Measurements from ENCODE around the gene GFI1B. TPM values are rescaled to one million over a fixed set of nuclear protein-coding genes. Genes with fewer than 3 reads are reported as not detected.

GFI1B gene
- total and polyA plus RNA-seq, 4 donors, result 0.05 to 53.6 TPM; not detected in 2

DNA sequence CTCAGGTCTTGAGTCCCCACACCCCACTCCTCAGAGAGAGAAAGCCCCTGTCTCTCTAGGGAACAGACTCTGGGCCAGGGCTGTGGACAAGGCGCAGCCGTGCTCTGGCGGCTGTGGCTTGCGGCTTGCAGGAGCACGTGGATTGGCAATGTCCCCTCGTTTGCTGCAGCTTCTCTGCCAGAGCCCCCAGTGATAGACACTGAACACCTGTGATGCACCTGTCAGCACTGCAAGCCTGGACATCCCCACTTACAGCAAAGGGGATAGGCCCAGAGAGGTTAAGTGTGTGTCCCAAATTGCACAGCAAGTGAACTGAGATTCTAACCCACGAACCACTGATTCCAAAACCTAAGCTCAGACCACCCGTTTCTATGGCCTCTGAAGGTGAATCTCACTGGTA is 7.0 kb downstream of the GFI1B start:
- Histone ChIP-seq H3K9ac (ENCODE audit: low read depth in 1 of 2, low read length in 2 of 2) (no peak overlapping the region), H3K4me1 (ENCODE audit: control insufficient read depth in 4 of 4, insufficient read depth in 4 of 4, low read length in 3 of 4) (no peaks in the 10 kb centered on the region), H3K9me3 (ENCODE audit: control insufficient read depth in 4 of 4, low read length in 3 of 4) (no peaks in the 10 kb centered on the region), H3K4me3 (ENCODE audit: low read depth in 1 of 3, low read length in 3 of 3) (no peak overlapping the region), H3K27me3 (ENCODE audit: control insufficient read depth in 4 of 4, insufficient read depth in 4 of 4, low read length in 3 of 4) (no peaks in the 10 kb centered on the region), H3K36me3 (ENCODE audit: control insufficient read depth in 4 of 4, insufficient read depth in 3 of 4, low read depth in 1 of 4, low read length in 3 of 4) (no peaks in the 10 kb centered on the region), H3K27ac (ENCODE audit: low read depth in 1 of 2, low read length in 2 of 2) (no peak overlapping the region)
- no peak for DNase-seq (ENCODE audit: low spot score)
- TF ChIP-seq TAF1 (conservative IDR thresholded peaks at IDR 0.05) (no peak), RXRA (IDR thresholded peaks at IDR 0.05) (no peak), GABPA (IDR thresholded peaks at IDR 0.05 in 1 of 2, conservative IDR thresholded peaks at IDR 0.05 in 1 of 2) (no peak)
- WGBS, result 82% methylated on average over 8 of the region's 8 CpGs

DNA sequence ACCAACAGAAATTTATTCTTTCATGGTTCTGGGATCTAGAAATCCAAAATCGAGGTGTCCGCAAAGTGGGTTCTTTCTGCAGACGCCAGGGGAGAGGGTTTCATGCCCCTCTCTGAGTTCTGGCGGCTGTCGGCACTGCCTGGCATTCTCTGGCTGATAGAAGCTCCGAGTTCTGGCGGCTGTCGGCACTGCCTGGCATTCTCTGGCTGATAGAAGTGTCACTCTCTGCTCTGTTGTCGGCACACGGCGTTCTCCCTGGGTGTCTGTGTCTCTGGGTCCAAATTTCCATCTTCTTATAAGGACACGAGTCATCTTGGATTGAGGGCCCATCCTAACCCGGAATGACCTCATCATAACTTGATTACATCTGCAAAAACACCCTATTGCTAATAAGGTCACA is 7.6 kb downstream of the GFI1B start:
- Histone ChIP-seq H3K9ac (ENCODE audit: low read depth in 1 of 2, low read length in 2 of 2) (no peak overlapping the region), H3K4me3 (ENCODE audit: low read depth in 1 of 3, low read length in 3 of 3) (no peak overlapping the region), H3K27me3 (ENCODE audit: control insufficient read depth in 4 of 4, insufficient read depth in 4 of 4, low read length in 3 of 4) (peaks cover 0 to under 1% (median 0%) of the 10 kb centered on the region in 4 donors), H3K4me1 (ENCODE audit: control insufficient read depth in 4 of 4, insufficient read depth in 4 of 4, low read length in 3 of 4) (no peaks in the 10 kb centered on the region), H3K27ac (ENCODE audit: low read depth in 1 of 2, low read length in 2 of 2) (no peak overlapping the region), H3K9me3 (ENCODE audit: control insufficient read depth in 4 of 4, low read length in 3 of 4) (no peaks in the 10 kb centered on the region), H3K36me3 (ENCODE audit: control insufficient read depth in 4 of 4, insufficient read depth in 3 of 4, low read depth in 1 of 4, low read length in 3 of 4) (no peaks in the 10 kb centered on the region)
- TF ChIP-seq, protein P1, sequence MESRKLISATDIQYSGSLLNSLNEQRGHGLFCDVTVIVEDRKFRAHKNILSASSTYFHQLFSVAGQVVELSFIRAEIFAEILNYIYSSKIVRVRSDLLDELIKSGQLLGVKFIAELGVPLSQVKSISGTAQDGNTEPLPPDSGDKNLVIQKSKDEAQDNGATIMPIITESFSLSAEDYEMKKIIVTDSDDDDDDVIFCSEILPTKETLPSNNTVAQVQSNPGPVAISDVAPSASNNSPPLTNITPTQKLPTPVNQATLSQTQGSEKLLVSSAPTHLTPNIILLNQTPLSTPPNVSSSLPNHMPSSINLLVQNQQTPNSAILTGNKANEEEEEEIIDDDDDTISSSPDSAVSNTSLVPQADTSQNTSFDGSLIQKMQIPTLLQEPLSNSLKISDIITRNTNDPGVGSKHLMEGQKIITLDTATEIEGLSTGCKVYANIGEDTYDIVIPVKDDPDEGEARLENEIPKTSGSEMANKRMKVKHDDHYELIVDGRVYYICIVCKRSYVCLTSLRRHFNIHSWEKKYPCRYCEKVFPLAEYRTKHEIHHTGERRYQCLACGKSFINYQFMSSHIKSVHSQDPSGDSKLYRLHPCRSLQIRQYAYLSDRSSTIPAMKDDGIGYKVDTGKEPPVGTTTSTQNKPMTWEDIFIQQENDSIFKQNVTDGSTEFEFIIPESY (IDR thresholded peaks at IDR 0.05), result no peak
- TF ChIP-seq FOXA1 (IDR thresholded peaks at IDR 0.05), result no peak
- TF ChIP-seq, protein P2, sequence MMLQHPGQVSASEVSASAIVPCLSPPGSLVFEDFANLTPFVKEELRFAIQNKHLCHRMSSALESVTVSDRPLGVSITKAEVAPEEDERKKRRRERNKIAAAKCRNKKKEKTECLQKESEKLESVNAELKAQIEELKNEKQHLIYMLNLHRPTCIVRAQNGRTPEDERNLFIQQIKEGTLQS (IDR thresholded peaks at IDR 0.05), result no peak
- no peak for TF ChIP-seq NR2F2 (IDR thresholded peaks at IDR 0.05)
- TF ChIP-seq, protein P3, sequence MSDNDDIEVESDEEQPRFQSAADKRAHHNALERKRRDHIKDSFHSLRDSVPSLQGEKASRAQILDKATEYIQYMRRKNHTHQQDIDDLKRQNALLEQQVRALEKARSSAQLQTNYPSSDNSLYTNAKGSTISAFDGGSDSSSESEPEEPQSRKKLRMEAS (IDR thresholded peaks at IDR 0.05), result no peak
- TF ChIP-seq RXRA (IDR thresholded peaks at IDR 0.05), result no peak
- TF ChIP-seq RAD21 (IDR thresholded peaks at IDR 0.05), result no peak
- TF ChIP-seq EGR1 (IDR thresholded peaks at IDR 0.05; ENCODE audit: low read depth in 2 of 2), result no peak
- TF ChIP-seq GABPA (IDR thresholded peaks at IDR 0.05 in 1 of 2, conservative IDR thresholded peaks at IDR 0.05 in 1 of 2), result no peak
- TF ChIP-seq HNF4G (IDR thresholded peaks at IDR 0.05), result no peak
- 74% methylated on average over 13 of the region's 13 CpGs for WGBS
- no peak for DNase-seq (ENCODE audit: low spot score)

DNA sequence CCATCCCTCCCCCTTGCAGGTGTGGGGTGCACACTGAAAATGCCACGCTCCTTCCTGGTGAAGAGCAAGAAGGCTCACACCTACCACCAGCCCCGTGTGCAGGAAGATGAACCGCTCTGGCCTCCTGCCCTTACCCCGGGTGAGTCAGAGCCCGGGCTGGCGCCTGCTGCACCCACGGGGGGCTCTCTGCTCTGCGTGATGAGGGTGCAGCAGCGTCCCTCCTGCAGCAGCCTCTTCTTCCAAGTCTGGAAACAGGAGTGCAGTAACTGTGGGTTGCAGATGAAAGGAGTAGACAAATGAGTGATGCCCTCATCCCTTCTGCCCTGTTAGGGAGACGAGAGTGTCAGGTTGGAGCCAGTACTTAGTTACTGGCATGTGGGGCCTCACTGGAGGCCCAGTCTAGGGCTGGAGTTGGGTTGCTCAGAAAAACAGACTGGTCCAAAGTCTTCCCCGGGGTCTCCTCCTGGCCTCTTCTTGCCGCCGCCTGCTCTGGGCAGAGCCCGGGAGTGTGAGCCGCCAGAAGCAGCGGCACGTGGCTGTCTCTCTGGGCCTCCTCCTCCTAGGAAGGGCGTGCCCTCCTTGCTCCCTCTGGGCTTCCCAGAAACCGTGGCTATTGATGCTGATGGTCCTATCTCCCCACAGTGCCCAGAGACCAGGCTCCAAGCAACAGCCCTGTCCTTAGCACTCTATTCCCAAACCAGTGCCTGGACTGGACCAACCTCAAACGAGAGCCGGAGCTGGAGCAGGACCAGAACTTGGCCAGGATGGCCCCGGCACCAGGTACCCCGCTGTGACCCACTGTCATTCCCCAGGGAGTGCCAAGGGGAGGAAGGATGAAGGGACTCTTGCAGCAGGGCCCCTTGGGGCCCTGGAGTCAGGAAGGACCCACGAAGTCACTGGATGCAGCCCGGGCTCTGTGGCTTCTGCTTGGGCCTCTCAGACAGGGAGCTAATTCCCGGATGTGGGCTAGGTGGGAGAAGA is 8.4 kb downstream of the GFI1B start:
- peaks cover 0 to 2% (median 0%) of the 10 kb centered on the region in 4 donors for H3K27me3 ChIP-seq (ENCODE audit: control insufficient read depth in 4 of 4, insufficient read depth in 4 of 4, low read length in 3 of 4)
- 66% methylated on average over 26 of the region's 26 CpGs for WGBS
- DNase-seq (ENCODE audit: low spot score), result no peak
- TF ChIP-seq, protein P4, sequence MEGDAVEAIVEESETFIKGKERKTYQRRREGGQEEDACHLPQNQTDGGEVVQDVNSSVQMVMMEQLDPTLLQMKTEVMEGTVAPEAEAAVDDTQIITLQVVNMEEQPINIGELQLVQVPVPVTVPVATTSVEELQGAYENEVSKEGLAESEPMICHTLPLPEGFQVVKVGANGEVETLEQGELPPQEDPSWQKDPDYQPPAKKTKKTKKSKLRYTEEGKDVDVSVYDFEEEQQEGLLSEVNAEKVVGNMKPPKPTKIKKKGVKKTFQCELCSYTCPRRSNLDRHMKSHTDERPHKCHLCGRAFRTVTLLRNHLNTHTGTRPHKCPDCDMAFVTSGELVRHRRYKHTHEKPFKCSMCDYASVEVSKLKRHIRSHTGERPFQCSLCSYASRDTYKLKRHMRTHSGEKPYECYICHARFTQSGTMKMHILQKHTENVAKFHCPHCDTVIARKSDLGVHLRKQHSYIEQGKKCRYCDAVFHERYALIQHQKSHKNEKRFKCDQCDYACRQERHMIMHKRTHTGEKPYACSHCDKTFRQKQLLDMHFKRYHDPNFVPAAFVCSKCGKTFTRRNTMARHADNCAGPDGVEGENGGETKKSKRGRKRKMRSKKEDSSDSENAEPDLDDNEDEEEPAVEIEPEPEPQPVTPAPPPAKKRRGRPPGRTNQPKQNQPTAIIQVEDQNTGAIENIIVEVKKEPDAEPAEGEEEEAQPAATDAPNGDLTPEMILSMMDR (IDR thresholded peaks at IDR 0.05; ENCODE audit: low read depth, low read length, missing input control), result no peak
- TF ChIP-seq, protein P2 (IDR thresholded peaks at IDR 0.05), result no peak
- TF ChIP-seq SP1 (IDR thresholded peaks at IDR 0.05), result no peak
- TF ChIP-seq, protein P5, sequence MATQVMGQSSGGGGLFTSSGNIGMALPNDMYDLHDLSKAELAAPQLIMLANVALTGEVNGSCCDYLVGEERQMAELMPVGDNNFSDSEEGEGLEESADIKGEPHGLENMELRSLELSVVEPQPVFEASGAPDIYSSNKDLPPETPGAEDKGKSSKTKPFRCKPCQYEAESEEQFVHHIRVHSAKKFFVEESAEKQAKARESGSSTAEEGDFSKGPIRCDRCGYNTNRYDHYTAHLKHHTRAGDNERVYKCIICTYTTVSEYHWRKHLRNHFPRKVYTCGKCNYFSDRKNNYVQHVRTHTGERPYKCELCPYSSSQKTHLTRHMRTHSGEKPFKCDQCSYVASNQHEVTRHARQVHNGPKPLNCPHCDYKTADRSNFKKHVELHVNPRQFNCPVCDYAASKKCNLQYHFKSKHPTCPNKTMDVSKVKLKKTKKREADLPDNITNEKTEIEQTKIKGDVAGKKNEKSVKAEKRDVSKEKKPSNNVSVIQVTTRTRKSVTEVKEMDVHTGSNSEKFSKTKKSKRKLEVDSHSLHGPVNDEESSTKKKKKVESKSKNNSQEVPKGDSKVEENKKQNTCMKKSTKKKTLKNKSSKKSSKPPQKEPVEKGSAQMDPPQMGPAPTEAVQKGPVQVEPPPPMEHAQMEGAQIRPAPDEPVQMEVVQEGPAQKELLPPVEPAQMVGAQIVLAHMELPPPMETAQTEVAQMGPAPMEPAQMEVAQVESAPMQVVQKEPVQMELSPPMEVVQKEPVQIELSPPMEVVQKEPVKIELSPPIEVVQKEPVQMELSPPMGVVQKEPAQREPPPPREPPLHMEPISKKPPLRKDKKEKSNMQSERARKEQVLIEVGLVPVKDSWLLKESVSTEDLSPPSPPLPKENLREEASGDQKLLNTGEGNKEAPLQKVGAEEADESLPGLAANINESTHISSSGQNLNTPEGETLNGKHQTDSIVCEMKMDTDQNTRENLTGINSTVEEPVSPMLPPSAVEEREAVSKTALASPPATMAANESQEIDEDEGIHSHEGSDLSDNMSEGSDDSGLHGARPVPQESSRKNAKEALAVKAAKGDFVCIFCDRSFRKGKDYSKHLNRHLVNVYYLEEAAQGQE (IDR thresholded peaks at IDR 0.05), result no peak
- no peak for TF ChIP-seq FOXA1 (IDR thresholded peaks at IDR 0.05)
- TF ChIP-seq HNF4G (IDR thresholded peaks at IDR 0.05), result no peak
- TF ChIP-seq NR2F2 (IDR thresholded peaks at IDR 0.05), result no peak
- TF ChIP-seq JUND (IDR thresholded peaks at IDR 0.05), result no peak
- no peak for TF ChIP-seq HNF4A (conservative IDR thresholded peaks at IDR 0.05)

More for the DNA sequence above, 8.4 kb downstream of the GFI1B start:
- Histone ChIP-seq H3K4me1 (ENCODE audit: control insufficient read depth in 4 of 4, insufficient read depth in 4 of 4, low read length in 3 of 4) (no peaks in the 10 kb centered on the region), H3K9me3 (ENCODE audit: control insufficient read depth in 4 of 4, low read length in 3 of 4) (no peaks in the 10 kb centered on the region), H3K9ac (ENCODE audit: low read depth in 1 of 2, low read length in 2 of 2) (no peak overlapping the region), H3K36me3 (ENCODE audit: control insufficient read depth in 4 of 4, insufficient read depth in 3 of 4, low read depth in 1 of 4, low read length in 3 of 4) (no peaks in the 10 kb centered on the region), H3K27ac (ENCODE audit: low read depth in 1 of 2, low read length in 2 of 2) (no peak overlapping the region), H3K4me3 (ENCODE audit: low read depth in 1 of 3, low read length in 3 of 3) (no peak overlapping the region)
